ENCODE data around the gene GPR176.
A peak's percentile ranks its signal among the peaks of the same experiment; 100 is the strongest.

The GPR176 gene

DNA sequence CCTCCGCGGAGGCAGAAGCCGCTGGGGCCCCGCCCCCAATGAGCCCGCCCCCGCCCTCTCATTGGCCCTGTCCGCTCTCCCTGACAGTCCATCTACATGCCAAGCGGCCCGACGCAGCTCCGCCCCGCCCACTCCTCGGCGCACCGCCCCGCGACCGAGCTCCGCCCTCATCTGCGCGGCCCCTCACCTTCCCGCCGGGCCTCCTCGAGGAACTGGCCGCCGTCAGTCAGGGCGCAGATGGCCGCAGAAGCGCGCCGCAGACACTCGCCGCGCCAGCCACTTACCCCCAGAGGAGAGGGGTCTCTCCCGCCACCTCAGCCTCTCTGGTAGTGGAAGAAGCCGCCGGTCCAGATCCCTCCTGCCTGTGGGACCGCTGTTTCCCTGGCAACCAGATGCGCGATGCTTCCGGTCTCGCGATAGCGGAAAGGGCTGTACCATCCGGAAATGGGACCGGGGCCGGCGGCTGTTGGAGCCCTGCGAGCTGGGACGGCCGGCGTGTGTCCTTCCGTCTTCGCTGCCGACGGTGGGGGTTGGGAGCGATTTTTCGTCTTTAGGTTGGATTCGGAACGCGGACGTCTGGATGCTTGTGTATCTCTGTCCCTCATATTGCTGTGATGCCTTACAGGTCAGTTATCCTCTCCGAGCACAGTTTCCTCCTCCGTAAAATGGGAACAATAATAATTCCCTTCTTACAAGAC lies 137.5 kb downstream of the GPR176 start, which contains the start of gene FSIP1:
FSIP1 (minus strand) TSS at position 401 of the 698 bp plus-strand sequence. CDS start 6,317 bp downstream, outside the sequence.
- Mint-ChIP-seq H3K27ac (peak within 1 kb of the TSS; percentile 91), H3K4me1 (ENCODE audit: low read depth) (peaks cover 24% of the 10 kb centered on the region), H3K9me3 (no peaks in the 10 kb centered on the region), H3K4me3 (peak within 1 kb of the TSS; percentile 97), H3K27me3 (no peaks in the 10 kb centered on the region), H3K36me3 (ENCODE audit: low read depth) (peaks cover 8% of the 10 kb centered on the region)
- intact Hi-C loops (cut with micrococcal nuclease): loop anchor here (1.0 to 10.0 kb wide), 2 partner anchors 151 to 252 kb away; partner anchors contain the start of gene SRP14

DNA sequence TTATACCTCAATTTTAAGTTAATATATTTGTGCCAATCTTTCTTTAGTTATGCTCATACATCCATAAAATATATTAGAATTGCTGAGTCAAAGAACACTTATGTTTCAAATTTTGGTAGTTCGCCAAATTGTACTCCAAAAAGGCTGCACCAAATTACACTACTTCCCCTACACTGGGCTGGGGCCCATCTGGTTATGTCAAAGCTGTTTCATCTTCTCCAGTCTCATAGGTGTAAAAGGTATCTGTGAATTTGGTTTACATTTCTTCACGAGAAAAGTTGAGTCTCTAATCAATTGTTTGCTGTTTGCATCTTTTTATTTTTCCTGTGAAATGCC lies 138.1 kb downstream of the GPR176 start:
- H3K36me3 Mint-ChIP-seq (ENCODE audit: low read depth): peaks cover 8% of the 10 kb centered on the region
- H3K27me3 Mint-ChIP-seq: no peaks in the 10 kb centered on the region
- H3K4me1 Mint-ChIP-seq (ENCODE audit: low read depth): peaks cover 28% of the 10 kb centered on the region
- no peaks in the 10 kb centered on the region for H3K9me3 Mint-ChIP-seq
- H3K4me3 Mint-ChIP-seq: peak overlapping the region; percentile 97
- peak overlapping the region; percentile 91 for H3K27ac Mint-ChIP-seq
- intact Hi-C loops (cut with micrococcal nuclease): loop anchor here (1.0 to 10.0 kb wide), 2 partner anchors 151 to 253 kb away; partner anchors contain the start of gene SRP14

DNA sequence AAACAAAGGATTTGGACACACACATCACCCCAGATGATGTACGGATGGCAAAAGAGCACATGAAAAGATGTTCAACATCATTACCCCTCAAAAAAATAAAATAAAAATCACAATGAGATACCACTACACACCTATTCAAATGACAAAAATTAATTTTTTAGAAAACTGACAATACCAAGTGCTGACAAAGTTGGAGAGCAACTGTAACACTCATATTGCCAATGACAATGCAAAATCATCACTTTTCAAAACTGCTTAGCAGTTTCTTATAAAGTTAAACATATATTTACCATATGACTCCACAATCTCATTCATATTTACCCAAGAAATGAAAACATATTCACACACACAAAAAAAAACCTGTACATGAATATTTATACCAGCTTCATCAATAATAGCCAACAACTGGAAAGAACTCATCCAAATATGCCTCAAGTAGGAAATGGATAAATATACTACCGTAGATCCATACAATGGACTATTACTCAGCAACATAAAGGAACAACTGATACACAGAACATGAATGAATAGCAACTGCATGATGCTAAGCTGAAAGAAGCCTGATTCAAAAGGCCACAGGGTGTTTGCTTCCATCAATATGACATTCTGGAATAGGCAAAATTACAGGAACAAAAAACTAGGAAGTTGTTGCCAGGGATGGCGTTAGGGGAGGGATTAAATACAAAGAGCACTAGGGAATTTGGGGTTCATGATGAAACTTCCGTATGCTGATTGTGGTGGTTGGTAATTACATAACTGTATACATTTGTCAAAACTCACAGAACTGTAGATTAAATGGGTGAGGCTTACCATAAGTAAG lies 138.7 kb downstream of the GPR176 start:
- Mint-ChIP-seq H3K4me3 (no peak overlapping the region), H3K36me3 (ENCODE audit: low read depth) (peaks cover 8% of the 10 kb centered on the region), H3K4me1 (ENCODE audit: low read depth) (peaks cover 29% of the 10 kb centered on the region), H3K27ac (peak overlapping the region; percentile 91), H3K9me3 (no peaks in the 10 kb centered on the region), H3K27me3 (no peaks in the 10 kb centered on the region)
- intact Hi-C loops (cut with micrococcal nuclease): loop anchor here (10.0 kb wide), 1 partner anchor 253 kb away; the partner anchor contains the start of gene SRP14

DNA sequence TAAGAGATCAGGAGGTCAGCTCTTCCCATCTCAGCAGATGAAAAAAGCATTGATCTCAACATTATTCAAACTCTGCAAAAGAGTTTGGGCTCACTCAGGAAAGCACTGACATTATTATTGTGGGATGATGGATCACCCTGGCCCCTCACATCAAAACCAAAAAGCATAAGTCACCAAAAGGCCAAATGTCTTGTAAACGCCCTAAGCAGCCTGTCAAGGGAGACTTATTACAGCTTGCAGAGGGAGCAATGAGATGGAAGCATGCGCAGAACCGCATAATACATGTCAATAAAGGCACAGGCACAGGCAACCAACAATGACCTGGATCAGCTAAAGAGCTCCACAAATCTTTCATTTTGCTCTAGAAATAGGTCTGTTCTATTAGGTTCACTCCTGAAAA lies 142.0 kb downstream of the GPR176 start:
- no peaks in the 10 kb centered on the region for H3K27me3 Mint-ChIP-seq
- peaks cover 8% of the 10 kb centered on the region for H3K36me3 Mint-ChIP-seq (ENCODE audit: low read depth)
- intact Hi-C loops (cut with micrococcal nuclease): no loop called here
- H3K4me1 Mint-ChIP-seq (ENCODE audit: low read depth): peaks cover 26% of the 10 kb centered on the region
- no peak overlapping the region for H3K27ac Mint-ChIP-seq
- H3K4me3 Mint-ChIP-seq: no peak overlapping the region
- no peaks in the 10 kb centered on the region for H3K9me3 Mint-ChIP-seq

DNA sequence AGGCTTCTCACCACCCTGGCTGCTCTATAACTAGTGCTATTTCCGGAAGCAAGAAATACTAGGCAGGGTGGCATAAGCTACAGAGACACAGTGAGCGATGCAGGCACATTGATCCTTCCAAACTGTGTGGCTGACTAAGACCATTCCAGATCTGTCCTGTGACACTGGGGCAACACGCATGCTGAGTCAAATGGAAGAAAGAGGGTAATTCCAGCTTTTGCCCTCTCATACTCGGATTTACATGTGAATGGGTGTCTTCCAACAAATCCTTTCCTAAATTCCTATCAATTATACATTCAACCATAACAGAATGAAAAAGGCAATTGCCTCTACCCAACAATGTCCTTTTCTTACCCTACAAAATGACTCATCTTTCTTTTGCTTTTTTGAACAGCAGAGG lies 142.6 kb downstream of the GPR176 start:
- intact Hi-C loops (cut with micrococcal nuclease): no loop called here
- no peak overlapping the region for H3K4me3 Mint-ChIP-seq
- no peaks in the 10 kb centered on the region for H3K27me3 Mint-ChIP-seq
- no peak overlapping the region for H3K27ac Mint-ChIP-seq
- peaks cover 3% of the 10 kb centered on the region for H3K36me3 Mint-ChIP-seq (ENCODE audit: low read depth)
- no peaks in the 10 kb centered on the region for H3K9me3 Mint-ChIP-seq
- H3K4me1 Mint-ChIP-seq (ENCODE audit: low read depth): peaks cover 25% of the 10 kb centered on the region

DNA sequence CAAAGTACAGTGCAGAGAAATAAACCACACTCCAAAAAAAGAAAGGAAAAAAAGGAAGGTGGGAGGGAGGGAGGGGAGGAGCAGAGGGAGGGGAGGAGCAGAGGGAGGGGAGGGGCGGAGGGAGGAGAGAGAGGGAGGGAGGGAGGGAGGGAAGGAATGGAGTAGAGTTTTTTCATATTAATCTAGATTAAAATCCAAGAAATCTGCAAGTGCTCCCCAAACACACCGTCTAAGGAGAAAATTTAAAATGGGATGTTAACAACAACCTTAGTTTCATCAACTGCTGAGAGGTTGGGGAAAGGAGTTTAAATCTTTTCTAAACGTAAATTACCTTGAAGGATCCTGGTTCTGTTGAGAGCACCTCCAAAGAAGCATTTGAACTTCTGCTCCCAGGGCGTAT lies 144.0 kb downstream of the GPR176 start:
- H3K4me3 Mint-ChIP-seq: peak overlapping the region; percentile 9
- no peaks in the 10 kb centered on the region for H3K27me3 Mint-ChIP-seq
- peaks cover 23% of the 10 kb centered on the region for H3K4me1 Mint-ChIP-seq (ENCODE audit: low read depth)
- H3K27ac Mint-ChIP-seq: no peak overlapping the region
- no peaks in the 10 kb centered on the region for H3K9me3 Mint-ChIP-seq
- intact Hi-C loops (cut with micrococcal nuclease): no loop called here
- no peaks in the 10 kb centered on the region for H3K36me3 Mint-ChIP-seq (ENCODE audit: low read depth)

DNA sequence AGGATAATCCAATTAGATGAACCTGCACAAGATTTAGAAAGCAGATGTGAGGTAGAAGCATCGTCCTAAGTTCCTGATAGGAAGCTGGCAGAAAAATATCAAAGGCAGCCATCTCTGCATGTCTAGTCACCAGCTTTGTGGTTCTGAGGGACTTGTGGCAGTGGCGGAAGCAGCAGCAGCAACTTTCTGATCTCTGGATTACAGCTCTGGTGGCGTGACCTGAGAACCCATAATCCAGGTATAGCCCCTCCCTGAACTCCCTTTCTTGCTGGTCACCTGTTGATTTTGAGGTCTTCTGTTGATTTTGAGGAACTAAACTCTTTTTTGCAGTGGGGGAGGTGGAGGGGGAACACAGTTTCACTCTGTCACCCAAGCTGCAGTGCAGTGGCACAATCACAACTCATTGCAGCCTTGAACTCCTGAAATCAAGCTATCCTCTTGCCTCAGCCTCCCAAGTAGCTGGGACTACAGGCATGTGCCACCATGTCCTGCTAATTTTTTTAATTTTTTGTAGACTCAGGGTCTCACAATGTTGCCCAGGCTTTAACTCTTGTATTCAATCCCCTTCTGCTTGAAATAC lies 145.3 kb downstream of the GPR176 start:
- Mint-ChIP-seq H3K4me1 (ENCODE audit: low read depth) (peaks cover 24% of the 10 kb centered on the region), H3K9me3 (no peaks in the 10 kb centered on the region), H3K27me3 (no peaks in the 10 kb centered on the region), H3K27ac (no peak overlapping the region), H3K36me3 (ENCODE audit: low read depth) (no peaks in the 10 kb centered on the region), H3K4me3 (no peak overlapping the region)
- intact Hi-C loops (cut with micrococcal nuclease): no loop called here

DNA sequence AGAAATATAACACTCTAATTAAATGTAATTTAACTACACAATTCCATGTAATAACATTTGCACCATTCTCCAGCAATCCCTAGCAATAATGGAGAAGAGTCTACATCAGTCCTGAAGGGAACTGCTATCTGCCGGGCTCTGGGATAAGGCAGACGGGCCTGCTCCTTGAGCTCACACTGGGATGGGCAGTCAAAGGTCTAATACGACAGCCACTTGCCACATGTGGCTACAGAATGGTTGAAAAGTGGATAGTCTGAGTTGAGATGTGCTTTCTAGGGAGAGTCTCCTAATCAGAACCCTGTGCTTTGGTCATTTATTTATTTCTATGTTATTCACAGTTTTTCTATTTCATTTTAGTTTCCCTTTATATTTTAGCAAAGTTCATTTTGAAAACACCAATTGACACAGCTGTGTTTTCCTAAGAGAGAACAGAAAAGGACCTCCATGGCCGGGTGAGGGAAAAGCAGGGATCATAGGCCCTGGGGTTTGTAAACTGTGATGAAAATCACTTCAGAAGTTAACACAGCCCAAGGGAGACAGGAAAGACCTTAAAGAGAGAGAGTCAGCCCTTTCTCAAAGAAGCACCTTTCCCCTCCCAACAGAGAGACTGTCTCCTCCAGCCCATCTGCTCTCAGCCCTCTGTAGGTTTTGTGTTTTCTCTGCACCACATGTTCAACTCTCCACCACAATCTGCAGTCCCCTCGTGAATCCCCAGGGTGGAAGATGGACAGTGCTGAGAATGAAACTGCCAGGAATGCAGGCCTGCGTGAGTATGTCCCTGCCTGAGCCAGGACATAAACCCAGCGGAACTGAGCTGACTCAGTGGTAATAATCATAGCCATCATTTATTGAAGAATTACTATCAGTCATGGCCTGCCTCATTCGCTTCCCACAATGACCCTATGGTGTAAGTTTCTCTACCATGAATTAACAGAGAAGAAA lies 149.0 kb downstream of the GPR176 start:
- Mint-ChIP-seq H3K27me3 (no peaks in the 10 kb centered on the region), H3K4me1 (ENCODE audit: low read depth) (peaks cover 19% of the 10 kb centered on the region), H3K9me3 (no peaks in the 10 kb centered on the region), H3K27ac (no peak overlapping the region), H3K4me3 (no peak overlapping the region), H3K36me3 (ENCODE audit: low read depth) (no peaks in the 10 kb centered on the region)
- intact Hi-C loops (cut with micrococcal nuclease): no loop called here

DNA sequence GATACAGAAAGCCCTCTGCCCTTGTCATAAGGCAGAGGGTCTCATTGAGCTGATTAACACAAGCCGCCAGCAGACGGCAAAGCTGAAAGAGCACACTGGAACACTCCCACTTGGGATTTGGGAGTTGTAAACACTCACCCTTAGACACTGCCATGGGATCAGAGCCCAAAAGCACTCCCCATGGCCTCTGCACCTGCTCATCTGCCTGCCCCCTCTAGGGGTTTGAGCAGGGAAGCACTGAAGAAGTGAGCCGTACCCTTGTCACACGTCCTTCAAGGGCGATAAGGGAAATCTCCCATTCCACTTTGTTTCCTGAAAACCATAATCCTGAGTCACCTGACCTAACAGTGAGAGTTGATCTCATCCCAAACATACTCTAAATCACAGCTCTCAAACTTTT lies 152.1 kb downstream of the GPR176 start:
- Mint-ChIP-seq H3K27me3 (no peaks in the 10 kb centered on the region), H3K36me3 (ENCODE audit: low read depth) (no peaks in the 10 kb centered on the region), H3K4me3 (no peak overlapping the region), H3K4me1 (ENCODE audit: low read depth) (peaks cover 5% of the 10 kb centered on the region), H3K9me3 (no peaks in the 10 kb centered on the region), H3K27ac (no peak overlapping the region)
- intact Hi-C loops (cut with micrococcal nuclease): no loop called here

DNA sequence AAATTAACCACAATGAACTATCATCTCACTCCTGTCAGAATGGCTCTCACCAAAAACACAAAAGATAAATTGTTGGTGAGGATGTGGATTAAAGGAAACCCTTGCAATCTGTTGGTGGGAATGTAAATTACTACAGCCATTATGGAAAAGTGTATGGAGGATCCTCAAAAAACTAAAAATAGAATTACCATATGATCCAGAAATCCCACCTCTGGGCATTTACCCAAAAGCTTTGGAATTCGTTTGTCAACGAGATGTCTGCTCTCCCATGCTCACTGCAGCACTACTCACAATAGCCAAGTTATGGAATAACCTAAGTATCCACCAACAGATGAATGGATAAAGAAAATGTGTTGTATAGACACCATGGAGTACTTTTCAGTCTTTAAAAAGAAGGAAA lies 159.1 kb downstream of the GPR176 start:
- intact Hi-C loops (cut with micrococcal nuclease): no loop called here
- Mint-ChIP-seq H3K36me3 (ENCODE audit: low read depth) (no peaks in the 10 kb centered on the region), H3K9me3 (no peaks in the 10 kb centered on the region)

DNA sequence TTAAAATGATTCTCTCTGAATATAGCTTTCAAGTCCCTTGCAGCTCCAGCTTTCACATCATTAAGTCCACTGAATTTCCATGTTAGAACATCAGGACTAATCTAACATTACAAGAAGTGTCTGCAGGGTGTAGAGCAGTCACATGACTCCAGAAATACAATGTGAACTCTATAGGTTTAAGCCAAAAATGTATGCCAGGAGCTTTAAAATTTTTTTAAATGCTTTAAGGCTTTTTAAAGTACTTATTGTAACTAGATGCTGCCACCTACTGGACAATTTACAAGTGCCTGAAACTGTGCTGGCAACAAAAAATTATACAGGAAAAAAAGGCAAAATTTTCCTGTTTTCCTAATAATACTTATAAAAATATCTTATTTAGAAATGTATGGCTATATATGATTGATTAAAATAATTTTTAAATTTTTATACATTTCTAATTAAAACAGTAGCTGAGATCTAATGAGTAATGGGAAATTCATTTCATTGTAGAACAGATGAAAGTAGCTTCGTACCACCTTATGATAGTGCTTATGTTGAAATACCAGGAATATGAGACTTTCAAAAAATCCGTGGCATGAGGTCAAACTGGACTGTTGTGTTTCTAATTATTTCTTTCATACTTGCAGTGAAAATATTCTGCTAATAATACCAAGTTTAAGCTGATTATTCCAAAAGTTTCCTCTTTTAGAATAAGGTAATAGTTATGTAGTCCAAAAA lies 163.1 kb downstream of the GPR176 start:
- Mint-ChIP-seq H3K9me3 (no peaks in the 10 kb centered on the region), H3K4me3 (no peak overlapping the region), H3K27me3 (peaks cover 7% of the 10 kb centered on the region), H3K27ac (no peak overlapping the region), H3K4me1 (ENCODE audit: low read depth) (no peaks in the 10 kb centered on the region), H3K36me3 (ENCODE audit: low read depth) (no peaks in the 10 kb centered on the region)
- intact Hi-C loops (cut with micrococcal nuclease): loop anchor here (1.0 to 10.0 kb wide), 4 partner anchors 71 to 632 kb away; partner anchors contain the start of gene THBS1

More for the DNA sequence above, 159.1 kb downstream of the GPR176 start:
- Mint-ChIP-seq H3K4me1 (ENCODE audit: low read depth) (no peaks in the 10 kb centered on the region), H3K27me3 (peaks cover 1% of the 10 kb centered on the region), H3K27ac (no peak overlapping the region), H3K4me3 (no peak overlapping the region)

DNA sequence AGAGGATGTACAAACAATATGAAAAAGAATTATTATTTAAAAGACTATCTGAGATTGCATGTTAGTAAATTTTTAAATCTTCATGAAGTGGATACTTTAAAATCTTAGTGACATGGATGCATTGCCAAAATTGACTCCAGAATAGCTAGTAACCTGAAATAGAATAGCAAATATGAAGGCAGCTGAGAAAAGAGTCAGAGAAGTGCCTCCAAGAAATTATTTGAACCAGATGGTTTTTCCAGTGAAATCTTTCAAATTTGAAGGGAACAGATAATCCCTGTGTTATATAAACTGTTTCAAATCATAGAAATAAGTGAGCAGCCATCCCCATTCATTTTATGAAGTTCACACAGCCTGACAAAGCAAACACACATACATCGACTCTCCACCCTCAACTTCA lies 167.1 kb downstream of the GPR176 start:
- H3K4me3 Mint-ChIP-seq: no peak overlapping the region
- no peaks in the 10 kb centered on the region for H3K36me3 Mint-ChIP-seq (ENCODE audit: low read depth)
- intact Hi-C loops (cut with micrococcal nuclease): loop anchor here (10.0 kb wide), 2 partner anchors 438 to 628 kb away; no protein-coding TSS in a partner anchor
- no peak overlapping the region for H3K27ac Mint-ChIP-seq
- H3K9me3 Mint-ChIP-seq: peaks cover 9% of the 10 kb centered on the region
- peaks cover 6% of the 10 kb centered on the region for H3K4me1 Mint-ChIP-seq (ENCODE audit: low read depth)
- peaks cover 7% of the 10 kb centered on the region for H3K27me3 Mint-ChIP-seq

DNA sequence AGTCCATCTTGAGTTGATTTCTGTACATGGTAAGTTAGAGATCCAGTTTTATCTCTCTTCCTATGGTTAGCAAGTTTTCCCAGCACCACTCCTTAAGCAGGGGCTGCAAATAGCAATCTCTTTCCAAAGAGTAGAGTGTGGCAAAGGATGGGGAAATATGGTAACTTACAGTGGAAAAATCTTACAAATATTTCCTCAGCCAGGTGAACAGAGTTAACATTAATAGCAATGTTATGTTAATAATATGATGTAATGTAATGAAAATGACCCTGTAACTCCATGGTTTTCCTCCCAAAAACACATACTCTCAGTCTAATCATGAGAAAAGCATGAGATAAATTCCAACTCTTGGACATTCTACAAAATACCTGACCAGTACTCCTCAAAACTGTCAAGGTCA lies 167.8 kb downstream of the GPR176 start:
- Mint-ChIP-seq H3K4me1 (ENCODE audit: low read depth) (peaks cover 6% of the 10 kb centered on the region), H3K27me3 (peaks cover 7% of the 10 kb centered on the region), H3K4me3 (no peak overlapping the region), H3K9me3 (peaks cover 9% of the 10 kb centered on the region), H3K36me3 (ENCODE audit: low read depth) (no peaks in the 10 kb centered on the region), H3K27ac (no peak overlapping the region)
- intact Hi-C loops (cut with micrococcal nuclease): loop anchor here (10.0 kb wide), 2 partner anchors 437 to 627 kb away; no protein-coding TSS in a partner anchor

All from dendritic cell treated with granulocyte-macrophage colony-stimulating factor and Interleukin-4, amounts not matched to agents 40 ng/mL and 50 ng/mL, for 4 days (primary cell).